ENCODE measurements around the gene HOXA11.

Gene HOXA11

DNA sequence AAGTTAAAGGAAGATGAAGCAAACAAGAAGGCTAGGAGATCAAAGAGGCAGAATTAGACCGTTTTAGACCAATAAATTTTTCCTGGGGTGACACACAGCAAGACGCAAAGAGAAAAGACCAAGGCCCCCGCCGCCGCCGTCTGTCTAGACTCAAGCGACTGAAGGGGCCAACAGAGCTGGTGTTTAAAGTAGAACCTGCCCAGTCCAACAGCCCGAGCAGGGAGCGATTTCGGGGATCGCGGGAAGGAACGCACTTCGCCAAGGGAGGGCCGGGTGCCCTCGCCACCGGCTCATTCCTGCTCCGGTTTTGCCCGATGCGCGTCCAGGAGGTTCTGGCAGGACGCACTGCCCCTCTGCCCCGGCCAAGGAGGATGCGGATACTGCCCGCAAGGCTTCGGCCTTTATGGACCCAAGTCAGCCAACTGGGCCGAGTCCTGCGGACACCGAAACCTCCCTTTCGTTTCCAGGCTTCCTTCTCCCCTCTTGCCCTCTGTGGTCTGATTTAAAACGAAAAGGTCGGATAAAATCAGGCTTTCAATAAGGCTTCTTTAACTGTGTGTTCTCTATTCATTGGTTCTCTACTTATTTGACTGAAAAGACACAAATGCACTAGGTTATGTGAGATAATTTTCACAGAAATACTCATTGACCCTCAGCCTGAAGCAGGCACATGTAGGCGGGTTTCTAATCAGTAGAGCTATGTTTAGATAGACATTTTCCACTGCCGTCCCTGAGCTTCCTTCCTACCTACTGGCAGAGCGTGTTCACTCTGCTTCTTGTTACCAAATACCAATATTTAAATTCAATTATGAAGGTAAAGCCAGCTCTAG is 26.4 kb downstream of the HOXA11 start:
- DNase-seq (ENCODE audit: low read depth), result no peak

DNA sequence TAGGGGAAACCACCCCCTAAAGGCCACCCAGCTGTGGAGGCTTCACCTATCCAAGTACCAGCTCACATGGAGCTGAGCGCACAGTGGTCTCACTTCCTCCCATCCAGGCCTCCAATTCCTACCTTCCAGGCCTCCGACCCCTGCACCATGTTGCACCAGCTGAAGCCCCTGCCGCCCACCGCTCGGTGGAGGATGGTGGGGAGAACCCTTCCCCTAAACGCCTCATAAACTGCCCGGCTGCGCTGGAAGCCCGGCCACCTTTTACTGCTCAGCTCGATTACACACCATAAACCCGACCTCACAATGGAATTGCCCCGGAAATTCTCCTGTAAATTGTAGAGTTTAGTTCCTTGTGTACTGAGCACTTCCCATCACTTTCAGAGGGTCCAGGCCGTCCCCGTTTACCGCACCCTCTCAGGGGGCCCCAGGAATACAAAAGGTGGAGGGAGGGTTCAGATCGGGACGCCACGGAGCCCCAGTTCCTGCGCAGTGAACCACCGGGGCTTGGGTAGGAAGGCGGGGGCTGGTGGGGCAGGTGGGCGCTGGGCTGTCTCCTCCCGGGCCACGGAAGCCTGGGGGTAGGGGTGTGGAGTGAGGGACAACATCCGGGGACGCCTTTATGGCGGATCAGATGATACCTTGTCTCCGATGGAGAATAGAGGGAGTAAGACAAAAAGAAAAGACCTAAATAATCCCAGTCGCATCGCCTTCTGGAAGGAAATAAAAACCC is 27.2 kb downstream of the HOXA11 start:
- DNase-seq (ENCODE audit: low read depth), result no peak

DNA sequence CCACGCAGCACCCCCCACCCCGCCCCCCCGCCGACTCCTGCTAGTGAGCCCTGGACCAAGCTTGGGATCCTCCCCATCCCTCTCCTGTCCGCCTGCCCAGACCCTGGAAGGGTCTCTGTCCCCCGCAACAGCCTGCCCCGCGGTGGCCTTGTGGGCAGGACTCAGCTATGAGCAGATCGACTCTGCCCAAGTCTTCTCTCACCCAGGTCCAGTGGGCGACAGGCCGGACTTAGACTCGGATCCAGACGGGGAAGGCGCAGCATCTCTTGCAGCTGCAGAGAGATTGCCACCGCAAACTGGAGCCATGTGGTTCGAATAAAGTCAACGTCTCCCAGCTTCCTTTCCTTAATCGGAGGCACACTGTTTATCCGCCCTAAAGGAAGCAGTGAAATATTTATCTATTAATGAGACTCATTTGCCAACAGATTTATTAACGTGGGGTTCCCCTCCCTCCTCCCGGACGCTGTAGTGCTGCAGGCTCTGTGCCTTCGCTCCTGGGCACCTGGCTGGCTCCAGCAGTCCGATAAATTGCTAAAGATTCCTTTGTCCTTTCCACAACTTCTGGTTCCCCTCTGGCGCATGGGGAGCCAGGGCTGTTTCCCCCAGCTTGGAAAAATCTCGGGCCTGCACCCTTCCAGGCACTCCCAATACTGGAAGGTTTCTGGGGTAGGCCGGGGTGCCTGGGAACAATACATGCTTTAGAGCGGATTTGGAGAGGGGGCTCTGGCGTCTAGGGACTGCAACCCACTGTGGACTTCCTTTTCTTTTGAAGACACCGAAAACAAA is 27.9 kb downstream of the HOXA11 start:
- DNase-seq (ENCODE audit: low read depth), result no peak

DNA sequence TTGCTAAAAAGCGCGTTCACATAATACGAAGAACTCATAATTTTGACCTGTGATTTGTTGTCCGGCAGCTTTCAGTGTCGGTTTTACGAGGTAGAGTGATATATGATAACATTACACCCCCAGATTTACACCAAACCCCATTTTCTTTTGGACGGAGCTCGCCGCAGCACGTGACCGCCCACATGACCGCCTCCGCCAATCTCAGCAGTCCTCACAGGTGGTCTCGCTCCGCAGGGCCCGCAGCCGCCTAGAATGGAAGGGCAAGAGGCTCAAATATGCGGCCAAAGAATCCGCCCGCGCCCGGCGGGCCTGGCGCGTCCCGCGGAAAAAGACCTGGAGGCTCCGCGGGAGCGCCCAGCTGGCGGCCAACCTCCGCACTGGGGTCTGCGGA is 28.5 kb downstream of the HOXA11 start, which contains the start of gene HOXA7:
TSS of gene HOXA7 (minus strand) at position 168 of the 391 bp plus-strand sequence. CDS start at position 38, 130 bp downstream.
- no peak for DNase-seq (ENCODE audit: low read depth)

DNA sequence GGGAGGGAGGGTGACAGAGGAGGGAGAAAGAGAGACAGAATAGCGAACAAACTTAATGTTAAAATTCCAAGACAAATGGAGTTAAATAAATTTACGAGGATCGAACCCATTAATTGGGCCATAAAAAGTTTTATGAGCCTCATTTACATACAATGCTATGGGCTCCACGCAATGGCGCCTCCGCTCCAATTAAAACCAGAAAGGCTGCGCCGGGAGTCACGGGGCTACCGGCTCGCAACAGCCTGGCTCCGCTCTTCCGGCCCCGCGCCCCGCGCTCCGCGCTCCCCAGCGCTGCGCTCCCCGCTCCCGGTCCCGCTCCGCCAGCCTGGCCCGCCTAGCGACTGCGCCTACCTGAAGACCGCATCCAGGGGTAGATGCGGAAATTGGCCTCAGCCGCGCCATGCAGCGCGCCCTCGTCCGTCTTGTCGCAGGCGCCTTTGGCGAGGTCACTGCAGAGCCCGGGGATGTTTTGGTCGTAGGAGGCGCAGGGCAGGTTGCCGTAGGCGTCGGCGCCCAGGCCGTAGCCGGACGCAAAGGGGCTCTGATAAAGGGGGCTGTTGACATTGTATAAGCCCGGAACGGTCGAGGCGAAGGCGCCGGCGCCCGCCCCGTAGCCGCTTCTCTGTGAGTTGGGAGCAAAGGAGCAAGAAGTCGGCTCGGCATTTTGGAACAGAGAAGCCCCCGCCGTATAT is 29.1 kb downstream of the HOXA11 start:
- DNase-seq (ENCODE audit: low read depth), result no peak

DNA sequence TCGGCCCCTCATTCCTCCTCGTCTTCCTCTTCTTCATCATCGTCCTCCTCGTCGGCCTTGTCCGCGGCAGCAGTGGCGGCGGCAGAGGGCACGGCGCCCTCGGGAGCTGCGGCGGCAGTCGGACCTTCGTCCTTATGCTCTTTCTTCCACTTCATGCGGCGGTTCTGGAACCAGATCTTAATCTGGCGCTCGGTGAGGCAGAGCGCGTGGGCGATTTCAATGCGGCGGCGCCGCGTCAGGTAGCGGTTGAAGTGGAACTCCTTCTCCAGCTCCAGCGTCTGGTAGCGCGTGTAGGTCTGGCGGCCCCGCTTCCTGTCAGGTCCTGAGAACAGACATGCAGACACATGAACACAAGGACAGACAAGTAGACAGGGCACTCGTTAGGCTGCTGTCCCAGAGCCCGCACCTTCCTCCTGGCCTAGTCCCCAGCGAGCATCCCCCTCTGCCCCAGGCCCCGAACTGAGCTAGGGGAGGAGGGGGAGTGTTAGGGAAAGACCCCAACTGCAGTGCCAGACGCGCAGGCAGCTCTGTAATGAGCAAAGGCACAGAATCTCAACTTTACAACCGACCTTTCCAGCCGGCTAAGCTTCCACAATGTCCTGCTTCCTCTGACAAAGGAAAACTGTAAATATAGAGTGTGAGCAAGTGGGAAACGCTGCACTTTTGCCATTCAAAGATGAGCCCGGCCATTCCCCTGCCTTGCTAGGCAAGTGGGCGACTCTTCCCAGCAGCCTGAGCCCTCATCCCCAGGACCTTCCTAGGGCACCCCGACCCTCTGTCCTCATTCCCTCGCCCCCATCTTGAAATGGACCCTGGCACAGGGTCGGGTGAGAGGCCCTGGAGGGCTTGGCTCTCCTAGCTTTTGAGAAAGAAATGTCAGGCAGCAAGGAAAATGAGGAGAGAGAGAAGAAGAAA is 29.9 kb downstream of the HOXA11 start:
- DNase-seq (ENCODE audit: low read depth), result no peak

DNA sequence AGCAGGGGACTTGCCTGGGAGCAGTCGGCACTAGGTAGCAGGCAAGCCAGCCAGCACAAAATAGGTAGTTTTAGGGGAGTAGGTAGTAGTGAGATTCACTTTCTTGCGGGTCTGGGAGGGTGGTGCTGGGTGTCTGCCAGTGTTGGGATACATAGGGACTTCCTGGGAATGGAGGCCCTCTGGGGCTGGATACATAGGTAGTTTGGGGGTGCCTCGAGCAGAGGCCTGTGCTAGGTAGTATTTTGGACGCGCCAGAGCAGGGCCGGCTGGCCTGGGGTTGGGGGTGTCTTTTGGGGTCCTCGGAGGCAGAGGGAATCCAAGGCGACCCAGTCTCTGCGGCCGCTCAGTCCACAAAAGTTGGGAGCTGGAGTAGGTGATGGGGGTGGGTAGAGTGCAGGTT is 30.7 kb downstream of the HOXA11 start:
- DNase-seq (ENCODE audit: low read depth), result no peak

DNA sequence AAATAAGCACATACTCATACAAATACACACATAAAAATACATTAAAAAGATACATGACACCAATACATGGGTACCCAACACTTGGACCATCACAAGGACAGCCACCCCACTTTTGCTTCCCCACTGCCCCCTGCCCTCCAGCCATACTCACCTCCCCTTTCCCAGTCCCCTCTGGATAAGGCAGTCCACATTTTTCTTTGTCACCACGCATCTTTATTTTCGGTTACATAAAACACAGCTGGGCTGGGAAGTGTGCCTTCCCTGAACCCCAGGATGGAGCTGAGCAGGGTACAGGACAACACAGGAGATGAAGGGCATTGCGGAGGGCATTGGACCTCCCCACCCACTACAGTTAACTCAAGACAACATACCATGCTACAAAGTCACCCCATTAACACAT is 31.5 kb downstream of the HOXA11 start:
- no peak for DNase-seq (ENCODE audit: low read depth)

DNA sequence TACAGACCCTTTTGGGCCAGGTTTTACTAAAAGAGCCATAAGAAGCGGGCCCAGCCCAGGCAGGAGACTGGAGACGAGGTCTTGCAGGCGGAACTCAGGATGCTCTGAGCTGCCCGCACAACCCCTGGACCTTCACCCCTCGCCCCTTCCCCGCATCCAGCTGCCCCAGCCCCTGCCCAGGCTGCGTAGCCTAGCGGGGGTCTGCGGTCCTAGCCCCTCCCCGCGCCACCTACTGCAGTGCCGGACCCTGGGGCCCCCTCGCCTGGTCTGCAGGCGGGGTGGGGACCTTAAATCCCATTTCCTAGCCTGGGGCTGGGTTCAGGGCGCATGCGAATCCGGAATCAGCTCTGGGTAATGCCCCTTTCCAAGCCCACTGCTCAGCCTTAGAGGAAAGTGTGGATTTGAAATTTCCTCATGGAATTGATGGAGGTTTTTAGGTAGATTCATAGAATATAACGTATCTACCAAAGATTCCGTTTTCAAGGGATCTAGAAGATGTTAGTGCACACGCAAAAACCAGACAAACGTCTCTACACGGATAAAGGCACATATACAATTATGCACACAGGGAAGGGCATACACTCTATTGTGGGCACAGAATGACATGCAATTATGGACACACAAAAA is 32.1 kb downstream of the HOXA11 start:
- no peak for DNase-seq (ENCODE audit: low read depth)

DNA sequence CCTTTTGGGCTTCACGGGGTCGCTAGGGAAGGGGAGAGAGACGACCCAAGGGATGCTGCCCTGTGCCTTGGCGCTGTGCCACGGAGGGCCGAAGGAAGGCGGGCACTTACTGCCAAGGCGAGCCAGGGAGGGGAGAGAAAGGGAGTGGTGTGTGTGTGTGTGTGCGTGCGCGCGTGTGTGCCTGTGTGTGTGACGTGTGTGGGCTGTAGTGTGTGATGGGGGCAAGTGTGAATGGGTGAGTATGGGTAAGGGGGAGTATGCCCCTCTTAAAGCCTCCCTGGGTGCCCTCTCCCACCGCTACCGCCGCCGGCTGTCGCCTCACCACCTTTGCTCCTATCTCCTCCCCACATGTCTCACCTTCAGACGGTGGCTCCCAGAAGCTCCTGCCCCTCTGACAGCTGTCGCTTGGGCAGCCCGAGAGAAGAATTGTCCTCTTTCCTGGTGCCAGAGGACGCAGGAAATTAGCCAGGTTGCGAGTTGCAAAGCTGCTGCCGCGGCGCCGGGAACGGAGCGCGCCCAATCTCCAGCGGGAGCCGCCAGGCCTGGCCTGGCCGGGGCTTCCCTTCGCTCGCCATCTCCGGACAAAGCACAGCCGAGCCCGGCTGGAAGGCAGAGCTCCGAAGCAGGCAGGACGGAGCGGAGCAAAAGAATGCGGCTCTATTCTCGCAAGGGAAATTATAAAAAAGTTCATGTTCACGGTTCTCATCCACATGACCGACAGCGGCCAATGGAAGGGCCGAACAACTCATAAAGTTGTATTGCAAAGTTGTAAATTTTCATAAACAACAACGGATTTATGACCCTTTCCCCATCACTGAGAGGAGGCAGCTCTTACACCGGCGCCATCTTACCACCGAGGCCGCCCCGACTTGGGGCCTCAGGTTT is 32.9 kb downstream of the HOXA11 start, which contains the start of gene HOXA3:
TSS of gene HOXA3 (minus strand) at position 653 of the 885 bp plus-strand sequence. CDS start 41,943 bp downstream, outside the sequence.
- DNase-seq (ENCODE audit: low read depth), result no peak

DNA sequence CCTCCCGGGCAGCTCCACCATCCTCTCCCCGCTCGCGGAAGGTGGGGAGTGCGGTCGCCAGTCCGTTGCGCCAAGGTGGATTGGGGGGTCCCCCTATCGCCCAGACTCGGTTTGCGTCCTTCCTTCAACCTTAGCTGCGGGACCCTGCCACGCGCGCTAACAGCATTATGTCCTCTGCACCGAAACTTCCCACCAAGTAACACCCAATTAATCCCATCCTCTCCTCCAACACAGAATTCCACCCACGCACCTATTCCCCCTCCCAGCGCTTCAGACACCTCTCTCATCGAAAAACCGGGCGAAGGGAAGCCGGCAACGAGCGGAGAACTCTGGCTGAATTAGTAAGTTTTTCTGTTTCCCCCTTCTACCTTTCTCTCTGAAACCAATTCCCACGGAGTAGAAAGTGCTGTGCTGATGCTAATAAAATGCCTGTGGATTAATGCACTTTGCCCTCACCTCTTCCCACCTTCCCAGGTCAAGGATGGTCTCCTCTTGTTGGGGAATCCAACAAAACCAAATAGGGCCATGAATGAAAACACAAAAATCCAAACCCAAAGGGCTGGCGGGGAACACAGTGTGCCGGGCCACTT is 33.6 kb downstream of the HOXA11 start:
- DNase-seq (ENCODE audit: low read depth), result no peak

DNA sequence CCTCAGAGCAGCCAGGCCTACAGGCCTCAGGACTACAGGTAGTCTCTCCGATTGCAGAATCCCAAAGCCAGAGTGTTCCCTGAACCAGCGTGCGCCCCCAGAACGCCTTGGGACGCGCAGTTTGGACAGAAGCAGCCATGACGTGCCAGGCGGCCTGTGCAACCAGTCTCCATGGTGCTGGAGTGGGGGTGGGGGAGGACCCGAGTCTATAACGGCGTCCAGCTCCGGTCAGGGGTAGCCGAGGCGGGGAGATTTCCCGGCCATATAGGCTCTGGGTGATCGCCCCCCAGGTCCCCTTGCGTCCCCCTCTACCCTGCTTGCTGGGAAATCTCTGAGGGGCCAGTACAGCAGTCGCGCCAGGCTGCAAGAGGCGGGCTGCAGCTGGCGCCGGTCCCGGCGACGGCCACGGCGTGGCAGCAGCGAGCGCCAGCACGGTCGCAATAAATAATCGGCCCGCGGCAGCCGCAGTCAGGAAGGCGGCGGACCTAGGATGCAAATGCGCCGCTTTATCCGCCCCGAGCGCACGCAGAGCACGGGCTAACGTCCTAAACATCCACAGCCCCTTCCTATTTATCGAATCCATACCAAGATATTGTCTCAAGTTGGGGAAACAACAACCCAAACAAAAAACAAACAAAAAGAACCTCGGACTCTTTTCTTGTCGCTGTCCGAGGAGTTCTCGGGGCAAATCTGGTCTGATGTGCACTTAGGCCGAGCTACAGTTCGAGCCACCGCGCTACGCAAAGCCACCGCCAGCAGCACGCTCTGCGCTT is 34.3 kb downstream of the HOXA11 start:
- no peak for DNase-seq (ENCODE audit: low read depth)

DNA sequence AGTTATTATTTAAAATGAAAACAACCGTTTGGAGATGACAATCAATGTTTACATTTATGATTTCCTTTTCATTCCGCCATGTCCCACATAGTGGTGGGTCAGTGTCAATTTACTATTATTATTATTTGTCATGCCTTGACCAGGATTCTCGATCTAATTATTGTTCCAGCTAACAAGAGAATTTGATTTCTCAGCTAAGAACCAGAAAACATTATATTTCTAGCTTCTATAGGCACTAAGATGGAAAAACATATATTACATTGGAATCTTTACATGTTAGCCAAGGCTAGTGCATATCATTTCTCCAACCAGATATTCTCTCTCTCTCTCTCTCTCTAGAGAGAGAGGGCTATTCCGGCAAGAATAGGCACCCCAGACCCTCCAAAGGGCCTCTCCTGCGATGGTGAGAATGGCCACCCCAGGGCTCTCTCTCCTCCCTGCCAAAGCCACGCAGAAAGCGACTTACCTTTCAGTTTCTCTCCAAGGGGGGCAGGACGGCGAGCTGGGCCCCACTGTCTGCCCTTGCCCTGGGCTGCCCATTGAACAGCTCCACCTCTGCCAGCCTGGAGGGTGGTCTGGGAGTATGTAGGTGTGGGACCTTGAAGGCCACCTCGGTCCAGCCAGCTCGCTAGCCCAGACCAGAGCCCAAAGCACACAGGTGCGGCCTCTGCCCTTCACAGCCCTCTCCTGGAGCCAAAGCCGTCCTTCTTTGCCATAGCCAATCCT is 35.0 kb downstream of the HOXA11 start:
- no peak for DNase-seq (ENCODE audit: low read depth)

DNA sequence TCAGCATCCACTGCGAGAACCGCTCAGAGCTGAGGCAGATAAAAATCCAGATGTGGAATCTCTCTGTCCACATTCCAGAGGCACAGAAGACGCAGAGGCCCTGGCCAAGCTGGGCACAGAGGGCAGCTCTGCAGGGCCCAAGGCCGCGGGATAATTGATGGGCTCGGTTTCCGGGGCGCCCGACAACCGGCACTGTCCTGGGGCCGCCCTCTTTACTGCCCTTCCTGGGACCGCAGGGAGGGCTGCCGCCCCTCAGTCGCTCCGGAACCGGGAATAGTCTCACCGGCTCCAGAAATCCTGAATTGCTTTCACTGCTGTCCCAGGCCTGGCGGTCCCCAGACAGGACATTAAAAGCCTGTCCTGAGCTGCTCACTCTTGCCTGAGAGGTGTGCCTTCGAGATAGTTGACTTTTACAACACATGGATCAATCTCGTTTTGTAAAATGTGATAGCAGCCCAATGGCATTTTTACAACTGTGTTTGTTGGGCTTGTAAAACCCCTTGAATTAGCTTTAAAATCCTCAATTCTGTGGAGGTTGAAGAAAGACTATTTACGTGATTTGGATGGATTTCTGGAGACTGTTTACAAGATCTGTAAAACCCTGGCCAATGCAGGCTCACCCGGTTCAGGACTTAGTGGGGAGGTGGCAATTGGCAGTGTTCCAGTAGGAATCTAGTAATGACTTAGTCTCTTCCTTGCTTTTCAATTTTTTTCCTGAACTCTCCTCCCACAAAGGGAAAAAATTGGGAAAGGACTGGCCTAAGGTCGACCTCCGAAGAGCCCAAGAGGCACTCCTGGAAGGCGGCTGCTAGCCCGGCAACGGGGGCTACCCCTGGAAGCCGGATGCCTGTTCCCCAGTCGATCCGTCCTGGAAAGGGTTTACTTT is 36.0 kb downstream of the HOXA11 start:
- DNase-seq (ENCODE audit: low read depth), result no peak

DNA sequence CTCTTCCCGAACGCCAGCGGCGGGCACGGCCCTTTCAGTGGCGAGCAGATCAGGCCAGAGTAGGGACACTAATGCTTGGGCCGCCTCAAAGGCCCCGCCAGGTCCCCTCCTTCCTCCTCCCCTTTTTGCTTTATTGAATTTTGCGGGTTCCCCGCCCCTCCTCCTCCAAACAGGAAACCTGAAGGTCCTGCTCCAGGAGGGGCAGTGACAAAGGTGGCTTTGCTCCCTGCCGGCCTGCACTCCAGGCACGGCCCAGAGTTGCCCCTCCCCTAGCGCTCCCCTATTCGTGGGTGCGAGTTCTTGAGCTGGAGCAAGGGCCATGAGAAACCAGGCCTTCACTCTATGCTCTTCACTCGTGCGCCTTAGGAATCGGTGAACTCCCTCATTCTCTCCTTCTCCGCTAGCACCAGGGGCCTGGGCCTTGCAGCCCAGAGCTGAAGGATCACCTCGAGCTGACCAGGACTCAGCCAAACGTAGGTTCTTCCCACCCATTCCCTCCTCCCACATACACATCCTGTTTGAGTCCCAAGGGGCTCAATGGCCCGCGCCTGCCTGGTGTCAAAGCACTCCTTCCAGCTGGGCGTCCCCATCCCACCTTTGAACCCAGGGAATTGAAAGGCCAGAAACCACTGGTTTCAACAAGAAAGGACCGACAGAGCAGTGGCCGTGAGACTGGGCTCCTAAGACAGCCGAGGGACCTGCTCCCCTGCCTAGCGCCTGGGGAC is 36.8 kb downstream of the HOXA11 start:
- no peak for DNase-seq (ENCODE audit: low read depth)

Measured in CMK (cell line).